Smooth muscle cell (in vitro differentiated cells): Measurements from ENCODE around the gene PPM1E. TPM values are rescaled to one million over a fixed set of nuclear protein-coding genes. Genes with fewer than 3 reads are reported as not detected.

Experiments used
- DNase-seq: peaks from one replicate; lab custom pipeline; 2025; ENCODE audit not compliant: unreplicated experiment; lab: John Stamatoyannopoulos, UW
- H2AFZ ChIP-seq: fragments of 200-600 bp; sonication (generic); 2 replicates; pipeline ENCODE4 v1.6.0; 2016; ENCODE audit warnings: antibody characterized with exemption, low read depth, mild to moderate bottlenecking
- H3F3A ChIP-seq: fragments of 200-600 bp; sonication (generic); 2 replicates; pipeline ENCODE4 v1.6.0; 2017; ENCODE audit warnings: antibody characterized with exemption, low read depth
- H3K27ac ChIP-seq: fragments of 200-600 bp; sonication (generic); 2 replicates; pipeline ENCODE4 v1.5.1; 2016; ENCODE audit warnings: low read depth, mild to moderate bottlenecking
- H3K27me3 ChIP-seq: fragments of 200-600 bp; sonication (generic); 2 replicates; pipeline ENCODE4 v1.6.1; 2016; ENCODE audit warnings: low read depth, mild to moderate bottlenecking
- H3K36me3 ChIP-seq: fragments of 200-600 bp; sonication (generic); 2 replicates; pipeline ENCODE4 v1.5.1; 2016; ENCODE audit warnings: low read depth
- H3K4me1 ChIP-seq: fragments of 200-600 bp; sonication (generic); 2 replicates; pipeline ENCODE4 v1.5.1; 2016; ENCODE audit warnings: low read depth
- H3K4me2 ChIP-seq: fragments of 200-600 bp; sonication (generic); 2 replicates; pipeline ENCODE4 v1.6.0; 2016; ENCODE audit warnings: mild to moderate bottlenecking
- H3K4me3 ChIP-seq: fragments of 200-600 bp; sonication (generic); 2 replicates; pipeline ENCODE4 v1.5.1; 2016; ENCODE audit warnings: mild to moderate bottlenecking
- H3K79me2 ChIP-seq: fragments of 200-600 bp; sonication (generic); 2 replicates; pipeline ENCODE4 v1.6.0; 2016; ENCODE audit warnings: low read depth, mild to moderate bottlenecking
- H3K9ac ChIP-seq: fragments of 200-600 bp; sonication (generic); 2 replicates; pipeline ENCODE4 v1.6.0; 2016; ENCODE audit warnings: low read depth
- H3K9me3 ChIP-seq: fragments of 200-600 bp; sonication (generic); replicated peaks from 2 replicates; pipeline ENCODE4 v1.5.1; 2016; ENCODE audit warnings: low read depth
- H4K20me1 ChIP-seq: fragments of 200-600 bp; sonication (generic); 2 replicates; pipeline ENCODE4 v1.6.0; 2016; ENCODE audit warnings: low read depth
- CTCF ChIP-seq: fragments of 200-600 bp; sonication (generic); IDR thresholded peaks from 2 replicates; pipeline ENCODE4 v1.5.1; 2017; ENCODE audit warnings: borderline replicate concordance, mild to moderate bottlenecking, antibody characterized with exemption; ENCODE audit not compliant: insufficient read depth, poor library complexity, severe bottlenecking
- WGBS: methylation state at CpG from one replicate; pipeline ENCODE4 v1.1.7; 2016; ENCODE audit warnings: low lambda C conversion rate; 5-methylcytosine and 5-hydroxymethylcytosine counted together
- polyA plus RNA-seq: library from polyadenylated mRNA; unstranded; fragments of >200 nt; fragmentation: Nextera tagmentation; extraction: Ambion mirVana; gene quantifications from 2 replicates; pipeline ENCODE4 v1.2.1, GENCODE V29; 2016
- total RNA-seq: library from RNA; depleted of rRNA; stranded (reverse); fragments of >200 nt; gene quantifications from 2 replicates; pipeline ENCODE4 v1.2.3, GENCODE V29; 2014

PPM1E gene
- total and polyA plus RNA-seq, 2 experiments from 2014 or later = 0.29 to 0.72 TPM

GRCh38 chr17:59024916-59025315 lies 269.3 kb downstream of the PPM1E start:
- no peak overlapping the region for H3K9ac ChIP-seq
- no peak for DNase-seq
- no peaks in the 10 kb centered on the region for H3K79me2 ChIP-seq
- H4K20me1 ChIP-seq = no peaks in the 10 kb centered on the region
- H3K27me3 ChIP-seq = no peaks in the 10 kb centered on the region
- no peaks in the 10 kb centered on the region for H3K4me1 ChIP-seq
- H3F3A ChIP-seq = no peaks in the 10 kb centered on the region
- no peak overlapping the region for H3K4me2 ChIP-seq
- H3K4me3 ChIP-seq = no peak overlapping the region
- WGBS = 97% methylated on average over 2 of the region's 2 CpGs
- TF ChIP-seq CTCF = no peak
- no peak overlapping the region for H3K27ac ChIP-seq
- H3K9me3 ChIP-seq = no peaks in the 10 kb centered on the region
- no peak overlapping the region for H2AFZ ChIP-seq
- H3K36me3 ChIP-seq = no peaks in the 10 kb centered on the region

GRCh38 chr17:59026176-59026939 lies 270.7 kb downstream of the PPM1E start:
- Histone ChIP-seq H3K27me3 (no peaks in the 10 kb centered on the region), H3K36me3 (no peaks in the 10 kb centered on the region), H3K4me3 (no peak overlapping the region), H3F3A (no peaks in the 10 kb centered on the region), H3K4me1 (no peaks in the 10 kb centered on the region), H3K27ac (no peak overlapping the region), H3K79me2 (no peaks in the 10 kb centered on the region), H3K9me3 (no peaks in the 10 kb centered on the region), H3K4me2 (no peak overlapping the region), H2AFZ (no peak overlapping the region), H4K20me1 (no peaks in the 10 kb centered on the region), H3K9ac (no peak overlapping the region)
- no peak for TF ChIP-seq CTCF
- DNase-seq = no peak
- 100% methylated on average over 1 of the region's 1 CpG for WGBS

- Histone ChIP-seq H3K9ac (no peak overlapping the region), H3K27ac (no peak overlapping the region), H3K4me3 (no peak overlapping the region), H3K27me3 (no peaks in the 10 kb centered on the region), H4K20me1 (no peaks in the 10 kb centered on the region), H3K36me3 (no peaks in the 10 kb centered on the region), H3K79me2 (no peaks in the 10 kb centered on the region), H3F3A (no peaks in the 10 kb centered on the region), H2AFZ (no peak overlapping the region), H3K4me2 (no peak overlapping the region), H3K4me1 (no peaks in the 10 kb centered on the region), H3K9me3 (no peaks in the 10 kb centered on the region)
- WGBS = 93% methylated on average over 4 of the region's 4 CpGs
- no peak for TF ChIP-seq CTCF
- DNase-seq = no peak
These were observed 272.1 kb downstream of the PPM1E start for GRCh38 chr17:59027750-59028149.

GRCh38 chr17:59028328-59028727 lies 272.7 kb downstream of the PPM1E start:
- no peaks in the 10 kb centered on the region for H3K27me3 ChIP-seq
- H3K4me3 ChIP-seq = no peak overlapping the region
- no peak overlapping the region for H3K27ac ChIP-seq
- no peaks in the 10 kb centered on the region for H4K20me1 ChIP-seq
- H3K36me3 ChIP-seq = no peaks in the 10 kb centered on the region
- no peak for TF ChIP-seq CTCF
- no peaks in the 10 kb centered on the region for H3K9me3 ChIP-seq
- no peak overlapping the region for H2AFZ ChIP-seq
- H3K9ac ChIP-seq = no peak overlapping the region
- no peaks in the 10 kb centered on the region for H3K79me2 ChIP-seq
- WGBS = 96% methylated on average over 6 of the region's 6 CpGs
- DNase-seq = no peak
- H3K4me2 ChIP-seq = no peak overlapping the region
- H3K4me1 ChIP-seq = no peaks in the 10 kb centered on the region
- H3F3A ChIP-seq = no peaks in the 10 kb centered on the region
